Stomach smooth muscle (tissue), 2 donors: ENCODE results near the gene MAP3K7CL.
"Not testable (repeated sequence)": the region's sequence is repeated elsewhere in the genome, so short reads cannot be mapped to it uniquely, and the experiment has no call there.

Experiments
- H3K27ac ChIP-seq: one replicate; pipeline ENCODE4 v1.7.0; 2013; ENCODE audit warnings: mild to moderate bottlenecking, low read length, inconsistent platforms
- H3K27me3 ChIP-seq, 2 donors: one replicate each; pipeline ENCODE4 v1.7.0; 2013; ENCODE audit warnings: low read length in 2 of 2; ENCODE audit not compliant: insufficient read depth in 2 of 2, control insufficient read depth in 1 of 2
- H3K36me3 ChIP-seq, 2 donors: one replicate each; pipeline ENCODE4 v1.7.0; 2013; ENCODE audit warnings: low read length in 2 of 2; ENCODE audit not compliant: control insufficient read depth in 2 of 2, insufficient read depth in 2 of 2
- H3K4me1 ChIP-seq: one replicate; pipeline ENCODE4 v1.7.0; 2013; ENCODE audit warnings: low read length; ENCODE audit not compliant: control insufficient read depth, insufficient read depth
- H3K4me3 ChIP-seq, 2 donors: one replicate each; pipeline ENCODE4 v1.7.0; 2013; ENCODE audit warnings: low read length in 2 of 2
- H3K9ac ChIP-seq, 2 donors: one replicate each; pipeline ENCODE4 v1.7.0; 2013; ENCODE audit warnings: low read length in 2 of 2, mild to moderate bottlenecking in 1 of 2
- H3K9me3 ChIP-seq, 2 donors: one replicate each; pipeline ENCODE4 v1.7.0; 2013; ENCODE audit warnings: low read length in 2 of 2; ENCODE audit not compliant: control insufficient read depth in 2 of 2
- donor health status: healthy.
- donor health status: Pancreatic carcinoma.

Gene MAP3K7CL

DNA sequence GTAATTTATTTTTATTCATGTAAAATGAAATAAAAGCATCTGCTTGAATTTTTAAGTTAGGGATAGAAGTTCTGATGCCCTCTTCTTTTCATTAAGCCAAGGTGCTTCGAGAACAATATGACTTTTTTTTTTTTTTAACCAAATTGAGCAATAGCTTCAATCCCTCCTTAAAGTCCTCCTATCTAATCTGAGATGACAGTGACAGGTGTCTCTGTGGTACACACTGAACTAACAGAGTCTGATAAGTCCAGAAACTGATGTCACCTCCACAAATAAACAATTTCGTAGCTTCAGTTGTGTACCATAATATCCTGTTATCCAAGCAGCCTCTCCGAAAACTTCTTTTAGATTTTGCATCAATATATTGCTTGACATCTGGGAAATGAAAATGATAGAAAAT lies 23.8 kb downstream of the MAP3K7CL start:
- Histone ChIP-seq H3K9me3 (no peaks in the 10 kb centered on the region), H3K27ac (no peak overlapping the region), H3K4me3 (no peak overlapping the region), H3K27me3 (no peaks in the 10 kb centered on the region), H3K4me1 (no peaks in the 10 kb centered on the region), H3K9ac (no peak overlapping the region), H3K36me3 (no peaks in the 10 kb centered on the region)

DNA sequence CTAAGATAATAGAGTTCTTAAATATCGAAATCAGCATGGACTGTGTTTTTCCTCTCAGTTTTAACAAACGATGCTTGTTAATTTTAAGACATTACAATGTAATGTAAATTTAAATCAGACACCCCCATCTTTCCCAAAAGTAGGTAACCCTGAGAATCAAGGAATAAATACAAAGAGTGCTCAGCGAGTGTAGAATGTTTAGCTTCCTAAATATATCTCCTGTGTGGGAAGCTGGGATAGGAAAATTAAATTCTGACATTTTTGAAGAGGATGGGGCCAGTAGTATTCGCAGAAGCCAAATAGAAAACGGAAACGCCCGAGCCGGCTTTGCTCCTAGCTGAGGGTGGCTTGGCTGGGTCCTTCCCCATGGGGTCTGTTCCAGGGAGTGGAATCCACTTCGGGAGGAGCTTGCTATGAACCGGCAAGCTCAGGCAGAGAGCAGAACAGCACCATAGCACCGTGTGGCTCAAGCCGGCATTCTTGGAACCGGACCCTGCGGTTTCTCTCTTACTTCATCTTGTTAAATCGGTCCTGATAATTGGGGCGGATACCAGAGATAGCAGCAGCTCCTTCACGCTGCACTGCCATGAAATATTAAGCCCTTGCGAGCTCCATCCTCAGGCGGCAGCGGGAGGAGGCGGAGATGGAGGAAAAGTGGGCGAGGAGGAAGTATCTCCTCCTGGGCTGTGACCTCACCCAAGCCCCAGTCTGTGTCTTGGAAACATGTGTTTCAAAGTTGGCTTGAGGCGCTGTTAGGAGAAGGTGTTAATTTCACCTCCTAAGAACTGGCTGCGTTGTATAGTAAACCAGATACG lies 24.9 kb downstream of the MAP3K7CL start:
- Histone ChIP-seq H3K36me3 (no peaks in the 10 kb centered on the region), H3K4me3 (peak overlapping the region; percentile 50 to 63), H3K9me3 (no peaks in the 10 kb centered on the region), H3K4me1 (no peaks in the 10 kb centered on the region), H3K27me3 (no peaks in the 10 kb centered on the region), H3K9ac (peak overlapping the region in 1 of 2 donors; percentile 37), H3K27ac (peak overlapping the region; percentile 19)

DNA sequence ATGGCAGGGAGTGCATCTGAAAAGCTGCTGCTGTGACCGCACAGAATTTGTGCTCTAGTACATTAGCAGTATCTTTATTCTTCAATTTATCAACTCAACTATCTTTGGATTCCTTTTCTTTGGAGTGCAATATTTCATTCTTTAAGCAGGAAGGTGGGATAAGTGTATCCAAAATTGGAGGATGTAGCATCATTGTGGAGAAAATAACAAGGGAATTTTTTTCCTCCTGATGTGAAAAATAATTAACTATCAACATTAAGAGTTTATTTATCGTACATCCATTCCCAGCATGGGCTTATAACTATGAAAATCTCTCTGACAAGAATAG lies 25.5 kb downstream of the MAP3K7CL start:
- Histone ChIP-seq H3K9ac (no peak overlapping the region), H3K27ac (no peak overlapping the region), H3K27me3 (no peaks in the 10 kb centered on the region), H3K4me3 (peak overlapping the region in 1 of 2 donors; percentile 63), H3K4me1 (no peaks in the 10 kb centered on the region), H3K9me3 (no peaks in the 10 kb centered on the region), H3K36me3 (no peaks in the 10 kb centered on the region)

DNA sequence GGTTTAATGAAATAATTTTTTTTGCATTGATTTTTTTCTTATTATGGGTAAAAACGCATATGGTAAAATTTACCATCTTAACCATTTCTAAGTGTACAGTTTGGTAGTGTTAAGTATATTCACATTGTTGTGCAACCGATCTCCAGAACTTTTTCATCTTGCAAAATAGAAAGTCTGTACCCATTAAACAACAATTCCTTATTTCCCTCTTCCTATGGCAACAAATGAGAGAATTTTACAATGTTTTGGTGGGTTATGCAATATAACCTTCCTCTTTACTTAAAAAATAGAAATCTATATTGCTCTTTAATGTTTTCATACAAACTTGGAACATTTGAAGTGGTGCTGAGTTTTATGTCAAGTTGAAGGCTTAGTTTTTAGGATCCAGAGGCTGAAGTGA lies 26.6 kb downstream of the MAP3K7CL start:
- H3K27me3 ChIP-seq = no peaks in the 10 kb centered on the region

GRCh38 chr21:29159842-29160241 lies 29.4 kb downstream of the MAP3K7CL start:
- H3K9ac ChIP-seq = no peak overlapping the region

More for the DNA sequence above, 26.6 kb downstream of the MAP3K7CL start:
- H3K9me3 ChIP-seq = no peaks in the 10 kb centered on the region
- H3K27ac ChIP-seq = no peak overlapping the region
- H3K9ac ChIP-seq = no peak overlapping the region
- H3K36me3 ChIP-seq = no peaks in the 10 kb centered on the region
- H3K4me3 ChIP-seq = no peak overlapping the region
- H3K4me1 ChIP-seq = no peaks in the 10 kb centered on the region

GRCh38 chr21:29162825-29163224 lies 32.4 kb downstream of the MAP3K7CL start:
- not testable (repeated sequence) for H3K4me1 ChIP-seq, H3K27ac ChIP-seq, H3K9ac ChIP-seq, H3K27me3 ChIP-seq, H3K36me3 ChIP-seq, H3K9me3 ChIP-seq, H3K4me3 ChIP-seq

More at GRCh38 chr21:29159842-29160241, 29.4 kb downstream of the MAP3K7CL start:
- no peaks in the 10 kb centered on the region for H3K9me3 ChIP-seq
- H3K4me3 ChIP-seq = no peak overlapping the region
- no peaks in the 10 kb centered on the region for H3K27me3 ChIP-seq
- H3K27ac ChIP-seq = no peak overlapping the region
- H3K36me3 ChIP-seq = no peaks in the 10 kb centered on the region
- H3K4me1 ChIP-seq = no peaks in the 10 kb centered on the region

GRCh38 chr21:29163341-29164115 lies 33.1 kb downstream of the MAP3K7CL start:
- H3K9me3 ChIP-seq = no peaks in the 10 kb centered on the region
- H3K4me1 ChIP-seq = no peaks in the 10 kb centered on the region
- no peaks in the 10 kb centered on the region for H3K36me3 ChIP-seq
- H3K27ac ChIP-seq = no peak overlapping the region
- H3K4me3 ChIP-seq = no peak overlapping the region
- no peaks in the 10 kb centered on the region for H3K27me3 ChIP-seq
- H3K9ac ChIP-seq = no peak overlapping the region

DNA sequence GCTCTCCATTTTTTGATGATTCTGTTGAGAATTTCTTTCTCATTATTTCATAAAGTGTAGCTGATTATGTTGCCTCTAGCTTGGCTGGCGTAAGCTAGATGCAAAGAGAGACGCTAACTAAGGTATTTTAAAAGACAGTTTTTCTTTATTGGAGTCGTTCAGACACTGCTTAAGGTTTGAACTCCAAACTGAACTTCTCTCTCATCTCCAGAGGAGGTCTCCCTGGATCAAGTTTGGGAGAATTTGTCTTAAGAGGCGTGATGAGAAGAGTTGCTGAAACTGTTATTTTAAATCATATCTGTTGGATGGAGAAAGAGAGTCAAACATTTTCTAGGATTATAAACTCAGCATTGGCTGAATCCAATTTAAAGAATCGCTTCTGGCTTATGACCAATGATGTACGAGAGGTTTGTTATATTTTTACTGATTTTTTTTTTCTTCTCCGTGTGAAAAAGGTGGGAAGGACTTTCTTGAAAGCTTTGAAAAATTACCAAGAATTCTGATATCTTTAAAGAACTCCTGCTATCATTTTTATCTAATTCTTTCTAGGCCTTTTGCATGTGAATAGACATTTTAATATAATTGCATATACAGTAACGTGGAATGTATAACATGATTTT lies 34.0 kb downstream of the MAP3K7CL start:
- Histone ChIP-seq H3K4me1 (no peaks in the 10 kb centered on the region), H3K4me3 (no peak overlapping the region), H3K36me3 (no peaks in the 10 kb centered on the region), H3K9ac (no peak overlapping the region), H3K27ac (no peak overlapping the region), H3K9me3 (no peaks in the 10 kb centered on the region), H3K27me3 (no peaks in the 10 kb centered on the region)

GRCh38 chr21:29166323-29166722 lies 35.9 kb downstream of the MAP3K7CL start:
- Histone ChIP-seq H3K27ac (no peak overlapping the region), H3K4me3 (no peak overlapping the region), H3K36me3 (no peaks in the 10 kb centered on the region), H3K9ac (no peak overlapping the region), H3K4me1 (no peaks in the 10 kb centered on the region), H3K27me3 (no peaks in the 10 kb centered on the region), H3K9me3 (no peaks in the 10 kb centered on the region)

DNA sequence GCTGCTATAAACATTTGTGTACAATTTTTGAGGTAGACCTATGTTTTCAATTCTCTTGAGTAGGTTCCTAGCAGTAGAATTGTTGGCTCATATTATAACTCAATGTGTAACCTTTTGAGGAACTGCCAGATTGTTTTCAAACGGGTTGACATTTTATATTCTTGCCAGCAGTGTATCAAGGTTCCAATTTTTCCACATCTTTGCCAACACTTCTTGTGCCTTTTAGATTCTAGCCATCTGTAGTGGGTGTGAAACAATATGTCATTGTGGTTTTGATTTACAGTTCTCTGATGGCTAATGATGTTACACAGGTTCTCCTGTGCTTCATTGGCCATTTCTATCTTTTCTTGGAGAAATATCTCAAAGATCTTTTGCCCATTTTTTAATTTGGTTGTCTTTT lies 36.4 kb downstream of the MAP3K7CL start:
- Histone ChIP-seq H3K4me1 (no peaks in the 10 kb centered on the region), H3K9me3 (no peaks in the 10 kb centered on the region), H3K9ac (no peak overlapping the region), H3K36me3 (no peaks in the 10 kb centered on the region), H3K27me3 (no peaks in the 10 kb centered on the region), H3K4me3 (no peak overlapping the region), H3K27ac (no peak overlapping the region)
